ENCODE measurements around the gene ARSG. TPM values are rescaled to one million over a fixed set of nuclear protein-coding genes. Genes with fewer than 3 reads are reported as not detected.

The ARSG gene
- polyA plus RNA-seq, 1 donor from 2014 or later: 16.9 TPM

GRCh38 chr17:68451670-68452354 is 160.5 kb downstream of the ARSG start:
- Histone ChIP-seq H3K27ac (ENCODE audit: low read length) (no peak overlapping the region), H4K20me1 (ENCODE audit: insufficient read depth) (no peaks in the 10 kb centered on the region)

More at GRCh38 chr17:68451670-68452354, 160.5 kb downstream of the ARSG start:
- Histone ChIP-seq H3K36me3 (ENCODE audit: insufficient read depth, low read length) (no peaks in the 10 kb centered on the region), H3F3A (ENCODE audit: insufficient read depth, low read length, poor library complexity, severe bottlenecking) (no peaks in the 10 kb centered on the region), H3K9me3 (ENCODE audit: low read length) (no peaks in the 10 kb centered on the region), H3K79me2 (replicated peaks; ENCODE audit: insufficient read depth, low read length) (no peaks in the 10 kb centered on the region), H3K4me3 (ENCODE audit: low read length) (no peak overlapping the region), H2AFZ (ENCODE audit: low read depth, low read length) (no peak overlapping the region), H3K27me3 (ENCODE audit: insufficient read depth, low read depth, low read length) (peaks cover 7% of the 10 kb centered on the region), H3K9me2 (ENCODE audit: insufficient read depth, low read length) (no peaks in the 10 kb centered on the region), H3K9ac (ENCODE audit: low read length) (no peak overlapping the region), H3K4me2 (ENCODE audit: low read length) (no peak overlapping the region)
- TF ChIP-seq RAD21 (conservative IDR thresholded peaks at IDR 0.05): no peak
- no peak for TF ChIP-seq MXI1 (conservative IDR thresholded peaks at IDR 0.05; ENCODE audit: poor library complexity, severe bottlenecking)
- no peak for TF ChIP-seq SMC3 (conservative IDR thresholded peaks at IDR 0.05; ENCODE audit: poor library complexity)
- TF ChIP-seq TAF1 (IDR thresholded peaks at IDR 0.05; ENCODE audit: low read depth): no peak
- no peak for TF ChIP-seq REST (IDR thresholded peaks at IDR 0.05; ENCODE audit: borderline replicate concordance)
- TF ChIP-seq EP300 (conservative IDR thresholded peaks at IDR 0.05; ENCODE audit: poor library complexity, severe bottlenecking): no peak
- no peak for TF ChIP-seq CTCF (IDR thresholded peaks at IDR 0.05; ENCODE audit: poor library complexity, severe bottlenecking)
- TF ChIP-seq EZH2 (IDR thresholded peaks at IDR 0.05; ENCODE audit: borderline replicate concordance, insufficient read depth, low read length, poor library complexity, severe bottlenecking): no peak
- TF ChIP-seq POLR2AphosphoS5 (IDR thresholded peaks at IDR 0.05): no peak
